K562 (cell line): ENCODE data around the gene PRPSAP1. TPM values are rescaled to one million over a fixed set of nuclear protein-coding genes. Genes with fewer than 3 reads are reported as not detected.

Experiments used
- ARID3A ChIP-seq: IDR thresholded peaks from 2 replicates; pipeline ENCODE4 v1.6.1; 2012; ENCODE audit warnings: low read depth, low read length, improper control_type of control experiment, borderline replicate concordance
- BRD4 ChIP-seq: fragments of 200-600 bp; sonication (generic); IDR thresholded peaks from 2 replicates; pipeline ENCODE4 v1.6.1; 2017; ENCODE audit warnings: inconsistent platforms
- CSDE1 ChIP-seq, 2 experiments: fragments of 450-650 bp; IDR thresholded peaks; 2 replicates each; pipeline ENCODE4 v1.6.1; 2016; ENCODE audit warnings: mild to moderate bottlenecking in 1 of 2
- DLX4 ChIP-seq: fragments of 250-450 bp; sonication (Bioruptor Pico); IDR thresholded peaks from 2 replicates; pipeline ENCODE4 v1.6.1; 2021; ENCODE audit warnings: mild to moderate bottlenecking
- EGR1 ChIP-seq: fragments of 450-650 bp; conservative IDR thresholded peaks from 2 replicates; pipeline ENCODE4 v1.6.1; 2017; ENCODE audit warnings: mild to moderate bottlenecking
- EHMT2 ChIP-seq: fragments of 450-650 bp; IDR thresholded peaks from 2 replicates; pipeline ENCODE4 v1.6.1; 2018; ENCODE audit warnings: antibody characterized with exemption
- HNRNPUL1 ChIP-seq: fragments of 200-400 bp; formaldehyde crosslinking; IDR thresholded peaks from 2 replicates; pipeline ENCODE4 v1.6.1; 2017; ENCODE audit warnings: low read length
- LCOR ChIP-seq: sonication (generic); formaldehyde crosslinking; IDR thresholded peaks from 2 replicates; pipeline ENCODE4 v1.8.0; 2022; ENCODE audit warnings: mild to moderate bottlenecking, missing genetic modification reagents
- MAZ ChIP-seq, 2 experiments: fragments of 450-650 bp in 1 of 2; sonication (generic) in 1 of 2; formaldehyde crosslinking; IDR thresholded peaks in 1 of 2; conservative IDR thresholded peaks in 1 of 2; 2 replicates each; pipeline versions ENCODE4 v1.4.0 to v1.5.0; 2020; ENCODE audit warnings: mild to moderate bottlenecking in 1 of 2, missing genetic modification reagents in 1 of 2
- MTA2 ChIP-seq: fragments of 450-650 bp; IDR thresholded peaks from 2 replicates; pipeline ENCODE4 v1.6.1; 2016; ENCODE audit warnings: low read depth
- MXD1 ChIP-seq: fragments of 250-450 bp; sonication (Bioruptor Pico); IDR thresholded peaks from 2 replicates; pipeline ENCODE4 v1.8.0; 2021; ENCODE audit warnings: borderline replicate concordance, mild to moderate bottlenecking, moderate library complexity; ENCODE audit not compliant: poor library complexity, severe bottlenecking
- NEUROD1 ChIP-seq: fragments of 150-350 bp; IDR thresholded peaks from 2 replicates; pipeline ENCODE4 v1.6.1; 2014; ENCODE audit warnings: borderline replicate concordance, low read length, low read depth; ENCODE audit not compliant: partially characterized antibody
- NFIX ChIP-seq: fragments of 250-450 bp; sonication (Bioruptor Pico); IDR thresholded peaks from 2 replicates; pipeline ENCODE4 v1.4.0; 2020; ENCODE audit warnings: low read depth, mild to moderate bottlenecking, moderate library complexity
- NKRF ChIP-seq: fragments of 450-650 bp; IDR thresholded peaks from 2 replicates; pipeline ENCODE4 v1.6.1; 2016; ENCODE audit warnings: borderline replicate concordance
- POLR2H ChIP-seq: IDR thresholded peaks from 2 replicates; pipeline ENCODE4 v1.6.1; 2016; ENCODE audit warnings: missing genetic modification characterization, low read depth, mild to moderate bottlenecking, control low read depth, missing compliant biosample characterization, moderate library complexity
- RHOXF2B ChIP-seq: fragments of 250-450 bp; sonication (Bioruptor Pico); conservative IDR thresholded peaks from 2 replicates; pipeline ENCODE4 v1.5.1; 2021
- RUNX1 ChIP-seq: sonication (generic); IDR thresholded peaks from 2 replicates; pipeline ENCODE4 v1.6.1; 2016; ENCODE audit warnings: antibody characterized with exemption, low read depth
- SIRT6 ChIP-seq: IDR thresholded peaks from one replicate; pipeline ENCODE4 v1.6.1; 2012; ENCODE audit warnings: low read depth, mild to moderate bottlenecking, control low read depth, inconsistent platforms, low read length, moderate library complexity
- TARDBP ChIP-seq: fragments of 450-650 bp; IDR thresholded peaks from 2 replicates; pipeline ENCODE4 v1.6.1; 2016
- TBP ChIP-seq: optimal IDR thresholded peaks from 2 replicates; pipeline ENCODE3; 2011; ENCODE audit warnings: low read depth, low read length, improper control_type of control experiment
- TCF3 ChIP-seq: sonication (generic); formaldehyde crosslinking; IDR thresholded peaks from 2 replicates; pipeline ENCODE4 v1.4.0; 2020; ENCODE audit warnings: mild to moderate bottlenecking, missing genetic modification reagents
- TFE3 ChIP-seq: fragments of 450-650 bp; formaldehyde crosslinking; IDR thresholded peaks from 2 replicates; pipeline ENCODE4 v1.4.0; 2020; ENCODE audit warnings: mild to moderate bottlenecking, mixed read lengths
- ZNF778 ChIP-seq: fragments of 450-650 bp; formaldehyde crosslinking; IDR thresholded peaks from 2 replicates; pipeline ENCODE4 v1.4.0; 2020; ENCODE audit warnings: mild to moderate bottlenecking, moderate library complexity
- polyA plus RNA-seq, 8 experiments: library from polyadenylated mRNA; depleted of rRNA in 4 of 8; stranded (reverse) in 5 of 8; unstranded in 3 of 8; fragments of >200 nt; fragmentation: Nextera tagmentation in 2 of 8; fragmentation: Illumina TruSeq in 1 of 8; extraction: Ambion mirVana in 2 of 8; extraction: Trizol in 1 of 8; gene quantifications; 2 replicates each; pipeline versions ENCODE4 v1.2.1 to v1.2.3, GENCODE V29; 2011 to 2014; ENCODE audit warnings: inconsistent platforms in 1 of 8, missing spikeins in 1 of 8
- total RNA-seq, 7 experiments: library from RNA; depleted of rRNA in 6 of 7; stranded (reverse); fragments of >200 nt in 6 of 7; fragmentation: Illumina TruSeq in 2 of 7; extraction: Trizol in 2 of 7; gene quantifications; 2 replicates each; pipeline versions ENCODE4 v1.2.1 to v1.2.3, GENCODE V29; 2011 to 2021; ENCODE audit warnings: low replicate concordance in 1 of 7

The PRPSAP1 gene
- total and polyA plus RNA-seq, 9 of the 15 experiments (the other 6 are each of a cell fraction or from before 2014, with no cell fraction given) = 21.9 to 77.1 (median 40.8) TPM

- no peak for TF ChIP-seq NKRF
- TF ChIP-seq CSDE1 (IDR thresholded peaks at IDR 0.05) = no peak
- no peak for TF ChIP-seq TARDBP
- TF ChIP-seq NFIX (CRISPR knock-in tag) = no peak
- TF ChIP-seq POLR2H (tag) = no peak
- no peak for TF ChIP-seq RUNX1
- no peak for TF ChIP-seq ARID3A
- no peak for TF ChIP-seq DLX4 (CRISPR knock-in tag)
- no peak for TF ChIP-seq TCF3 (CRISPR knock-in tag)
- TF ChIP-seq EGR1 = 0 out of 2 replicates have a peak, but pooled peaks have one; percentile 30
- TF ChIP-seq SIRT6 = no peak
- no peak for TF ChIP-seq NEUROD1
- no peak for TF ChIP-seq LCOR (CRISPR knock-in tag)
- TF ChIP-seq HNRNPUL1 = no peak
- no peak for TF ChIP-seq ZNF778
- no peak for TF ChIP-seq MTA2
- no peak for TF ChIP-seq EHMT2
- no peak for TF ChIP-seq RHOXF2B (CRISPR knock-in tag)
- no peak for TF ChIP-seq TFE3 (CRISPR knock-in tag)
- no peak for TF ChIP-seq MAZ (CRISPR knock-in tag; conservative IDR thresholded peaks at IDR 0.05 in 1 of 2, IDR thresholded peaks at IDR 0.05 in 1 of 2)
- TF ChIP-seq TBP = no peak
- TF ChIP-seq BRD4 = no peak
- no peak for TF ChIP-seq MXD1 (CRISPR knock-in tag)
These were observed 35.5 kb upstream of the PRPSAP1 start (continued) for GRCh38 chr17:76388966-76389888.
